OCI-LY3 (cell line): Measurements from ENCODE around the gene CADPS.

ENCODE experiments used
- H2AFZ ChIP-seq: fragments of 200-600, 300-600 bp; shearing (Covaris generic); 2 replicates; pipeline ENCODE4 v1.6.0; 2014; ENCODE audit warnings: antibody characterized with exemption, low read depth, low read length
- H3K27ac ChIP-seq: fragments of 200-600, 300-600 bp; sonication (generic); 2 replicates; pipeline ENCODE4 v1.5.1; 2014; ENCODE audit warnings: mild to moderate bottlenecking, low read length, moderate library complexity, mixed read lengths
- H3K27me3 ChIP-seq: fragments of 200-600, 300-600 bp; sonication (generic); 2 replicates; pipeline ENCODE4 v1.6.1; 2014; ENCODE audit warnings: low read depth, low read length, mixed read lengths
- H3K36me3 ChIP-seq: fragments of 200-600, 300-600 bp; sonication (generic); replicated peaks from 2 replicates; pipeline ENCODE3; 2014; ENCODE audit warnings: low read depth, low read length, mixed read lengths
- H3K4me1 ChIP-seq: fragments of 300-600, 200-600 bp; sonication (generic); 2 replicates; pipeline ENCODE4 v1.6.1; 2014; ENCODE audit warnings: low read length, mixed read lengths
- H3K4me2 ChIP-seq: fragments of 200-600, 300-600 bp; sonication (generic); 2 replicates; pipeline ENCODE4 v1.6.1; 2014; ENCODE audit warnings: low read length, mixed read lengths
- H3K4me3 ChIP-seq: fragments of 300-600, 200-600 bp; sonication (generic); 2 replicates; pipeline ENCODE4 v1.5.1; 2014; ENCODE audit warnings: antibody characterized with exemption, mild to moderate bottlenecking, low read length, moderate library complexity
- H3K79me2 ChIP-seq: fragments of 300-600, 200-600 bp; shearing (Covaris generic); 2 replicates; pipeline ENCODE4 v1.6.1; 2014; ENCODE audit warnings: mild to moderate bottlenecking, low read length, mixed read lengths
- H3K9ac ChIP-seq: fragments of 300-600, 200-600 bp; shearing (Covaris generic); 2 replicates; pipeline ENCODE4 v1.6.0; 2014; ENCODE audit warnings: mild to moderate bottlenecking, low read length, moderate library complexity
- H3K9me3 ChIP-seq: fragments of 200-600, 300-600 bp; shearing (Covaris generic); 2 replicates; pipeline ENCODE4 v1.6.1; 2014; ENCODE audit warnings: low read length, mixed read lengths; ENCODE audit not compliant: insufficient read depth
- H4K20me1 ChIP-seq: fragments of 200-600, 300-600 bp; sonication (generic); 2 replicates; pipeline ENCODE4 v1.6.1; 2016; ENCODE audit warnings: low read length, mixed read lengths; ENCODE audit not compliant: insufficient read depth
- EZH2phosphoT487 ChIP-seq: fragments of 200-600 bp; shearing (Covaris generic); IDR thresholded peaks from 2 replicates; pipeline ENCODE4 v1.6.1; 2018; ENCODE audit warnings: antibody characterized with exemption, mixed run types, low read depth
- TF ChIP-seq, protein P1 (sequence below): fragments of 200-600, 300-600 bp; sonication (generic); IDR thresholded peaks from 2 replicates; pipeline ENCODE4 v1.5.1; 2014; ENCODE audit warnings: antibody characterized with exemption, low read length, low read depth

The CADPS gene

GRCh38 chr3:62797132-62797531, 78.1 kb downstream of the CADPS start:
- Histone ChIP-seq H3K4me3 (no peak overlapping the region), H3K9ac (no peak overlapping the region), H3K27me3 (peaks cover 3% of the 10 kb centered on the region; the same call in 1 of the 2 replicates), H3K4me2 (no peak overlapping the region), H4K20me1 (no peaks in the 10 kb centered on the region), H3K9me3 (no peaks in the 10 kb centered on the region), H2AFZ (no peak overlapping the region), H3K4me1 (0 out of 2 replicates have a peak, but pooled peaks cover 3% of the 10 kb centered on the region), H3K27ac (no peak overlapping the region), H3K36me3 (no peaks in the 10 kb centered on the region), H3K79me2 (no peaks in the 10 kb centered on the region)
- TF ChIP-seq, protein P1, sequence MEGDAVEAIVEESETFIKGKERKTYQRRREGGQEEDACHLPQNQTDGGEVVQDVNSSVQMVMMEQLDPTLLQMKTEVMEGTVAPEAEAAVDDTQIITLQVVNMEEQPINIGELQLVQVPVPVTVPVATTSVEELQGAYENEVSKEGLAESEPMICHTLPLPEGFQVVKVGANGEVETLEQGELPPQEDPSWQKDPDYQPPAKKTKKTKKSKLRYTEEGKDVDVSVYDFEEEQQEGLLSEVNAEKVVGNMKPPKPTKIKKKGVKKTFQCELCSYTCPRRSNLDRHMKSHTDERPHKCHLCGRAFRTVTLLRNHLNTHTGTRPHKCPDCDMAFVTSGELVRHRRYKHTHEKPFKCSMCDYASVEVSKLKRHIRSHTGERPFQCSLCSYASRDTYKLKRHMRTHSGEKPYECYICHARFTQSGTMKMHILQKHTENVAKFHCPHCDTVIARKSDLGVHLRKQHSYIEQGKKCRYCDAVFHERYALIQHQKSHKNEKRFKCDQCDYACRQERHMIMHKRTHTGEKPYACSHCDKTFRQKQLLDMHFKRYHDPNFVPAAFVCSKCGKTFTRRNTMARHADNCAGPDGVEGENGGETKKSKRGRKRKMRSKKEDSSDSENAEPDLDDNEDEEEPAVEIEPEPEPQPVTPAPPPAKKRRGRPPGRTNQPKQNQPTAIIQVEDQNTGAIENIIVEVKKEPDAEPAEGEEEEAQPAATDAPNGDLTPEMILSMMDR, result no peak
- no peak for TF ChIP-seq EZH2phosphoT487

DNA sequence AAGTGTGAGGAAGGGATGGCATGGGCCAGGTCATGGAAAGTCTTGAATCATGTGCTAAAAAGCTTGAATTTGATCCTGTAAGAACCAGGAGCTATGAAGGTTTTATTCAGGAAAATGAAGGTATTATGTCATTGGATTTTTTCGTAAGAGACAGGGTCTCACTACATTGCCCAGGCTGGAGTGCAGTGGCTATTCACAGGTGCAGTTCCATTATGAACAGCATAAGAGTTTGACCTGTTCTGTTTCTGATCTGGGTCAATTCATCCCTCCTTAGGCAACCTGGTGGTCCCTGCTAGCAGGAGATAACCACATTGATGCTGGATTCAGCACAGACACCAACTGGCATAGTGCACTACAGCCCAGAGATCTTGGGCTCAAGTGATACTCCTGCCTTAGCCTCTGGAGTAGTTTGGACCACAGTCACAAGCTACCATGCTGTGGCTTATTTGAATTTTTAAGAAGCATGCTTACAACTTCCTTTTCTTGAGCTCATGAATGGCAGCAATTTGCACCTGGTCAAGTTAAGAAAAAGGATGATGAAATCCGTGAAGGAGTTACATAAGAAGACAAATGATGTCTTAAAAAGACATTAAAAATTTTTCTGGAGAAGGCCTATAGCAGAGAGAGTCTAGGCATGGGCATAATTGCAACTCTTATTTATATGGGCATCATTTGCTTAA, 79.1 kb downstream of the CADPS start:
- TF ChIP-seq EZH2phosphoT487, result no peak
- TF ChIP-seq, protein P1, result no peak
- no peak overlapping the region for H3K4me2 ChIP-seq
- H3K9ac ChIP-seq, result no peak overlapping the region
- H3K4me3 ChIP-seq, result no peak overlapping the region
- no peaks in the 10 kb centered on the region for H3K79me2 ChIP-seq
- H3K27me3 ChIP-seq, result no peaks in the 10 kb centered on the region
- H3K9me3 ChIP-seq, result no peaks in the 10 kb centered on the region
- H3K4me1 ChIP-seq, result 0 out of 2 replicates have a peak, but pooled peaks cover 3% of the 10 kb centered on the region
- H3K27ac ChIP-seq, result no peak overlapping the region
- no peak overlapping the region for H2AFZ ChIP-seq
- no peaks in the 10 kb centered on the region for H3K36me3 ChIP-seq
- H4K20me1 ChIP-seq, result no peaks in the 10 kb centered on the region

- H2AFZ ChIP-seq, result no peak overlapping the region
- no peak overlapping the region for H3K9ac ChIP-seq
- H3K27me3 ChIP-seq, result no peaks in the 10 kb centered on the region
- no peaks in the 10 kb centered on the region for H3K79me2 ChIP-seq
- H3K4me3 ChIP-seq, result no peak overlapping the region
- TF ChIP-seq, protein P1, result no peak
- no peak for TF ChIP-seq EZH2phosphoT487
- no peaks in the 10 kb centered on the region for H4K20me1 ChIP-seq
- H3K36me3 ChIP-seq, result no peaks in the 10 kb centered on the region
- no peaks in the 10 kb centered on the region for H3K9me3 ChIP-seq
- H3K4me1 ChIP-seq, result 0 out of 2 replicates have a peak, but pooled peaks cover 3% of the 10 kb centered on the region
- H3K27ac ChIP-seq, result no peak overlapping the region
- no peak overlapping the region for H3K4me2 ChIP-seq
These were observed 81.3 kb downstream of the CADPS start for GRCh38 chr3:62793946-62794345.

GRCh38 chr3:62785384-62785783, 89.8 kb downstream of the CADPS start:
- Histone ChIP-seq H3K27ac (no peak overlapping the region), H3K36me3 (no peaks in the 10 kb centered on the region), H3K4me3 (no peak overlapping the region), H3K4me1 (no peaks in the 10 kb centered on the region), H3K9ac (no peak overlapping the region), H4K20me1 (no peaks in the 10 kb centered on the region), H3K4me2 (no peak overlapping the region), H3K27me3 (no peaks in the 10 kb centered on the region), H2AFZ (no peak overlapping the region), H3K79me2 (no peaks in the 10 kb centered on the region), H3K9me3 (no peaks in the 10 kb centered on the region)
- TF ChIP-seq, protein P1, result no peak
- no peak for TF ChIP-seq EZH2phosphoT487
